NCI-H82 treated with DMSO at 0.1 percent for 48 hours (cell line): ENCODE results near the gene TMEM63C.

ENCODE experiments used
- DNase-seq: peaks from one replicate; lab custom pipeline; 2025; ENCODE audit not compliant: unreplicated experiment; lab: John Stamatoyannopoulos, UW

The TMEM63C gene, protein sequence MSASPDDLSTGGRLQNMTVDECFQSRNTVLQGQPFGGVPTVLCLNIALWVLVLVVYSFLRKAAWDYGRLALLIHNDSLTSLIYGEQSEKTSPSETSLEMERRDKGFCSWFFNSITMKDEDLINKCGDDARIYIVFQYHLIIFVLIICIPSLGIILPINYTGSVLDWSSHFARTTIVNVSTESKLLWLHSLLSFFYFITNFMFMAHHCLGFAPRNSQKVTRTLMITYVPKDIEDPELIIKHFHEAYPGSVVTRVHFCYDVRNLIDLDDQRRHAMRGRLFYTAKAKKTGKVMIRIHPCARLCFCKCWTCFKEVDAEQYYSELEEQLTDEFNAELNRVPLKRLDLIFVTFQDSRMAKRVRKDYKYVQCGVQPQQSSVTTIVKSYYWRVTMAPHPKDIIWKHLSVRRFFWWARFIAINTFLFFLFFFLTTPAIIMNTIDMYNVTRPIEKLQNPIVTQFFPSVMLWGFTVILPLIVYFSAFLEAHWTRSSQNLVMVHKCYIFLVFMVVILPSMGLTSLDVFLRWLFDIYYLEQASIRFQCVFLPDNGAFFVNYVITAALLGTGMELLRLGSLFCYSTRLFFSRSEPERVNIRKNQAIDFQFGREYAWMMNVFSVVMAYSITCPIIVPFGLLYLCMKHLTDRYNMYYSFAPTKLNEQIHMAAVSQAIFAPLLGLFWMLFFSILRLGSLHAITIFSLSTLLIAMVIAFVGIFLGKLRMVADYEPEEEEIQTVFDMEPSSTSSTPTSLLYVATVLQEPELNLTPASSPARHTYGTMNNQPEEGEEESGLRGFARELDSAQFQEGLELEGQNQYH

GRCh38 chr14:77181603-77182437 lies at the start of gene TMEM63C:
Gene TMEM63C (plus strand): TSS chr14:77181798. CDS start chr14:77218814, 37,016 bp downstream.
- peak; percentile 79 for DNase-seq

DNA sequence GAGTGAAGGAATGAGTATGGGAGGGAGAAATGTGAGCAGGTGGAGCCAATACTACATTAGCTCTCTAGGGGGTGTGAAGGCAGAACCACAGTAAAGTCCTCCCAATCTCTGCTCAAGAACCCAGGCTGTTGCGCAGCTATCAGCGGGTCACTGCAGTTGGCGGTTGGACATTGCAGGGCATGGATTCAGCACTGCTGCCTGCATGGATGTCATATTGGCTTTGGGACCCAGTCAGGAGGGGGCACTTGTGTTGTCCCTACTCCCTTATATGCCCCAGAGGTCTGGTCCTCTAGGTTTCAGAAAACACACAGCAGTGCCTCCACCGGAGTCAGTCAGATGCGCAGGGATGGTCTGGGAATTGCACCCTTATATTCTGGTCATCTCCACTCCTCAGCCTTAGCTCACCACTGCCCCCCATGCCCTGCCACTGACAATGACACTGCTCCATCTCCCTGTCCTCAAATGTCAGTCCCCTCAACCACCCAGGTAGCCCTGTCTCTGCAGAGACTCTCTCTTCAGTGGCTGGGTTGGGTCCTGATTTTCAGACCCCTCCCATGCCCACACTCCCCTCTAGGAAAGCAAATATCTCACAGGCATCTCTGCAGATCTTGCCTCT lies 49.6 kb upstream of the TMEM63C start:
- no peak for DNase-seq

- DNase-seq: no peak
Observed at GRCh38 chr14:77133720-77134338, 47.8 kb upstream of the TMEM63C start.

DNA sequence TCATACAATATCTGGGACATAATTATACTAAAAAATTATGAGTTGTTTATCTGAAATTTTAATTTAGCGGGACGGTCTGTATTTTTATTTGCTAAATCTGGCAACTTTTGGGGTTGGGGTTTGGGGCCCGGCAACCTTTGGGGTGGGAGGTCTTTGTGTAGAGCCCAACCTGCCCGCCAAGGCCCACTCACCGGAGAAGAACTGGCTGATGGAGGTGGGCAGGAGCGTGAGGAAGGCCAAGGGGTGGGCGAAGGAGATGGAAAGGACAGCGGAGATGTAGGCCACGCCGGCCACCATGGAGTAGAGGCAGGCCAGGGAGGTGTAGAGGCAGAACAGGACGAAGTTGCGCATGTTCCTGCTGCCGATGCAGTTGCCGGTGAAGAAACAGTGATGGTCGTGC lies 42.6 kb upstream of the TMEM63C start:
- DNase-seq: no peak

DNA sequence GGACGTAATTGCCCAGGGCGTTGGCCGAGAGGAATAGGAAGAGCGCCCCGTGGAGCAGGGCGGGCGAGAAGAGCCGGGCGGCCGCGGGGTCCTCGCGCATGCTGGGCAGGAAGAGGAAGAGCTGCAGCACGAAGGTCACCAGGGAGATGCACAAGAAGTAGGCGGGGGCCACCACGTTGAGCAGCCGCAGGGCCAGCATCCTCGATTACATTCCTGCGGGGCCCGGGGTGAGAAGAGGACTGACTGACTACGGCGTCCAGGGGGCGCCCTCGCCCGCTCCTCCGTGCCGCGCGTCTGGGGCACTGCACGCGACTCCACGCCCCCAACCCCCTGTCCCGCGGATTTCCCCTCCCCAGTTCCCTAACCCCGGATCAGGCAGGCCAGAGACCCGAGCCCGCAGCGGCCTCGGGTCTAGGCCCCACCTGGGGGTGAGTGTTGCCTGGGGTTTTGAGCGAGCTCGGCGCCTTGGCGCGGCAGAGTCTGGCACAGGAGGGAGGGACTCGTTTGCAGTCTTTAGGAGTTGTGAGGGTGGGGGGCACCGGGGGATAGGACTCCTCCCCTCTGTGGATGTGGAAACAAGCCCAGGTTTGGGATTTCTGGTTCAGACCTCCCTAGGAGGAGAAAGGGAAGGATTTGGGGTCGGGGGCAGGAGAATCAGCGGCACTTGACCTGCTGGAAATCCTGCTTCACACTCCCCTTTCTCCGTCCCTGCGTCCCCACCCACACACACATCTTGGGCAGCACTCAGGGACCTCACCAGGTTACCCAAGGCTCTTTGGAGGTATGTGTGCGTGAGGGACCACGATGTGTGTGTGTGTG lies 41.8 kb upstream of the TMEM63C start:
- DNase-seq: no peak

- no peak for DNase-seq
Observed at GRCh38 chr14:77140359-77141213, 41.0 kb upstream of the TMEM63C start.

GRCh38 chr14:77141214-77142004 lies 40.2 kb upstream of the TMEM63C start, which contains the start of gene ZDHHC22:
Gene ZDHHC22 (minus strand): TSS chr14:77141791. CDS start chr14:77139738, 2,053 bp downstream.
- peak; percentile 54 for DNase-seq

- DNase-seq: peak; percentile 92
Observed at GRCh38 chr14:77142005-77142800, 39.4 kb upstream of the TMEM63C start.

DNA sequence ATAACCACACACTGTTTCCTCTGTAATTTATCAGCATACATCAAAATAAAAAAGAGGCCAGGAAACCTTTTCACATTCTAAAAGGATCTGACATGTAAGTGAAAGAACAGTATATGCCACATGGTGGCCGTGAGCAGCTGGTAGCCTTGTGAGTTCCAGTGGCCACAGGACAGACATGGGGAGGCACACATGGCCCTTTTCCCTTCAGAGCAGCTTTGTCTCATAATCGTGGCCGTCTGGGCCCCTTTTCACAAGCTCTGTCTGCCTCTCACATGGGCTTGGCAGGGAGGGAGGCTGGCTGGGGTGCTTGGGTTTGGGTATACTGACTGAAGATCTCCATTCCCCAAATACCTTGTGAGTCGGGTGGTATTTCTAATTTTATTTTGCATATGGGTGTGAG lies 38.5 kb upstream of the TMEM63C start:
- DNase-seq: peak; percentile 43

GRCh38 chr14:77144412-77145115 lies 37.0 kb upstream of the TMEM63C start:
- no peak for DNase-seq

- no peak for DNase-seq
Observed at GRCh38 chr14:77145975-77146740, 35.4 kb upstream of the TMEM63C start.

- no peak for DNase-seq
Observed at GRCh38 chr14:77148510-77149231, 32.9 kb upstream of the TMEM63C start.

DNA sequence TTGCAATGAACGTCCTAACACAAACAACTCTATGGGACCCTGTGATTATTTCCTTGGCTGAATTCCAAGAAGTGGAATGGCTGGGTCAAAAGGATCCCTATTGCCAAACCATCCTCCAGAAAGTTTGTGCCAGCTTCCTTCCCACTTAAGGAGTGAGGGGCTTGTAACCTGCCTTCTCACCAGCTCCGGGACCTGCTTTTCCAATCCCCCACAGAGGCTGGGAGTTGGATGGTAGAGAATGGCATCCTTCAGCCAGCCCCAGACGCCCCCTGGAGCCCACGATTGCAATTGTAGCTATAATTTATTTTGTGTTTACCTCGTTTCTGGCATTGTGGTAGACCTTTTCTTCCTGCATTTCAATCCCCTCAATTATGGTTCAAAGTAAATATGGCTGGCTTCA lies 30.4 kb upstream of the TMEM63C start:
- peak; percentile 36 for DNase-seq

DNA sequence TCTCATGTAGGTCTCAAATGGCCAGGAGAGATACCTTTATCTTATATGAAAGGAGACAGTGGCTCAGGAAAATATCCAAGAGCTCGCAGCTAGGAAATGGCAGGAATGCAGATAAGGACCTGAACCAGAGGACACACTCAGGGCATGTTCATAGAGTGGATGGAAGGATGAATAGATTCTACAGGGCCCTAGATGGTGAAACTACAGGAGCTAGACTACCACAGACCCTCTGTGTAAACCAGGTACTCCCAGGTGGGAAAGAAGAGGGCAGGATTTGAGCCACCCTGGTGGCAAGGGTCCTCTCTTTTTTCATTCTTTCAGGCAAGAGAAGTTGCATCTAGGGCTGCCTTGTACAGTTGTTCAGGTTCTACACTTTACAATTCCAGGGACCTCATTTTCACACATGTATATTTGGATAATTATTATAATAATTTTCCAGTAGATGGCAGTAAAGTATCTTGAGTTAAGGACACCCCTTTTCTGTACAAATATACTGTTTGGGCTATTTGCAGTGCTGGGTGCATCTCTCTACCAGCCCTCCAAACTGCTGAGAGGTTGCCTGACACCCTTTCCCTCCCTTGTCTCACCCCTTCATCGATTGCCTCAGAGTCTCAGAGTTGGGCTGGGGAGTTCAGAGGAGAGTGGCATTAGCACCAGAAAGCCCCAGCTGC lies 29.5 kb upstream of the TMEM63C start:
- DNase-seq: peak; percentile 4
